Activated CD4-positive, alpha-beta T cell treated with anti-CD3 and anti-CD28 coated beads for 24 hours (primary cell): ENCODE measurements around the gene LYSET.
"Not testable (repeated sequence)": the region's sequence is repeated elsewhere in the genome, so short reads cannot be mapped to it uniquely, and the experiment has no call there.

Source experiments
- DNase-seq, 2 donors: peaks; one replicate each; pipeline ENCODE4 v3.0.0-alpha.2; 2020; ENCODE audit warnings: low read depth in 2 of 2

Gene LYSET

GRCh38 chr14:93223565-93223964 is 38.4 kb downstream of the LYSET start:
- DNase-seq, result no peak

- DNase-seq, result no peak
Observed at GRCh38 chr14:93228550-93228949, 43.4 kb downstream of the LYSET start.

- DNase-seq, result no peak
Observed at GRCh38 chr14:93230539-93230938, 45.4 kb downstream of the LYSET start.

GRCh38 chr14:93231129-93231979 is 46.2 kb downstream of the LYSET start:
- DNase-seq, result no peak

GRCh38 chr14:93232159-93232558 is 47.0 kb downstream of the LYSET start:
- DNase-seq, result no peak

- not testable (repeated sequence) for DNase-seq
Observed at GRCh38 chr14:93233078-93233477, 48.0 kb downstream of the LYSET start.

- no peak for DNase-seq
Observed at GRCh38 chr14:93234798-93235197, 49.7 kb downstream of the LYSET start.
